ENCODE results near the gene KCNA5. TPM values are rescaled to one million over a fixed set of nuclear protein-coding genes. Genes with fewer than 3 reads are reported as not detected.

The KCNA5 gene
- total and polyA plus RNA-seq, 11 donors = 0.84 to 4.4 (median 2.3) TPM

GRCh38 chr12:5094986-5095385, 51.3 kb downstream of the KCNA5 start:
- no peak for TF ChIP-seq CTCF (IDR thresholded peaks at IDR 0.05)
- no peak for TF ChIP-seq POLR2A (IDR thresholded peaks at IDR 0.05)
- Histone ChIP-seq H3K9me3 (no peaks in the 10 kb centered on the region), H3K36me3 (no peaks in the 10 kb centered on the region), H3K4me3 (no peak overlapping the region), H3K4me1 (peaks cover 0 to 2% (median 0%) of the 10 kb centered on the region in 12 donors), H3K27me3 (peaks cover 0 to 17% (median 0%) of the 10 kb centered on the region in 9 donors), H3K27ac (no peak overlapping the region)
- ATAC-seq = no peak
- DNase-seq = no peak
- WGBS, 4 donors = 76 to 82% (median 77%) methylated on average over 3 of the region's 3 CpGs
- intact Hi-C loops (cut with DNase I) = loop anchor here in 6 of 10 donors (5.0 to 10.0 kb wide), 3 partner anchors 347 to 940 kb away; no protein-coding TSS in a partner anchor

Other genes with a start within 250 kb of the KCNA5 start
- gene KCNA1, start 134.0 kb upstream of the KCNA5 start, total RNA-seq = under 1 TPM in 2 of 9 donors, not detected in 7; 0.04 to 0.34 TPM
- not detected for gene KCNA1, start 134.0 kb upstream of the KCNA5 start, polyA plus RNA-seq

Measured in heart left ventricle (tissue), 16 donors.